Prostate gland (tissue), 2 donors: ENCODE data around the gene ONECUT1. TPM values are rescaled to one million over a fixed set of nuclear protein-coding genes. Genes with fewer than 3 reads are reported as not detected.

Experiments used
- DNase-seq: peaks from one replicate; pipeline ENCODE4 v3.0.0-alpha.2; 2019; ENCODE audit warnings: low spot score
- H3K27ac ChIP-seq, 2 donors: fragments of 200-600 bp; sonication (generic); 2 replicates each; pipeline ENCODE4 v1.5.1; 2017 to 2019
- H3K27me3 ChIP-seq: fragments of 200-600 bp; sonication (generic); replicated peaks from 2 replicates; pipeline ENCODE4 v1.5.1; 2019; ENCODE audit not compliant: insufficient read depth
- H3K36me3 ChIP-seq, 2 donors: fragments of 200-600 bp; sonication (generic); 1 replicate in 1 of 2; 2 replicates in 1 of 2; pipeline versions ENCODE4 v1.5.1 to v1.8.1; 2017 to 2019
- H3K4me1 ChIP-seq: fragments of 200-600 bp; sonication (generic); replicated peaks from 2 replicates; pipeline ENCODE4 v1.5.1; 2019
- H3K4me3 ChIP-seq, 2 donors: fragments of 200-600 bp; sonication (generic); 2 replicates each; pipeline ENCODE4 v1.5.1; 2017 to 2019
- H3K9me3 ChIP-seq: fragments of 200-600 bp; sonication (generic); 2 replicates; pipeline ENCODE4 v1.5.1; 2017
- POLR2A ChIP-seq: fragments of 450-650 bp; IDR thresholded peaks from one replicate; pipeline ENCODE4 v1.6.1; 2016; ENCODE audit warnings: antibody characterized with exemption, mild to moderate bottlenecking
- POLR2AphosphoS5 ChIP-seq: sonication (generic); formaldehyde crosslinking; IDR thresholded peaks from one replicate; pipeline ENCODE4 v1.6.1; 2017; ENCODE audit warnings: antibody characterized with exemption
- WGBS: methylation state at CpG from one replicate; pipeline ENCODE4 v1.1.5; 2018; 5-methylcytosine and 5-hydroxymethylcytosine counted together
- intact Hi-C: fragments of 100-400 bp; cut with DNase I; formaldehyde crosslinking; loops from one replicate; pipeline ENCODE4 v1.14.2; 2022
- total RNA-seq, 2 donors: library from RNA; depleted of rRNA; stranded (reverse); fragments of >200 nt; gene quantifications; one replicate each; pipeline ENCODE4 v1.1.0, GENCODE V29; 2016
- TF ChIP-seq, protein P1 (sequence below), 4 experiments: fragments of 200-600 bp in 2 of 4; fragments of 450-650 bp in 2 of 4; sonication (generic) in 2 of 4; IDR thresholded peaks; 1 replicate in 3 of 4; 2 replicates in 1 of 4; pipeline ENCODE4 v1.5.1; 2016 to 2019; ENCODE audit warnings: antibody characterized with exemption in 4 of 4, mild to moderate bottlenecking in 2 of 4, moderate library complexity in 2 of 4

Gene ONECUT1
- total RNA-seq, 2 donors from 2014 or later: 1.3 TPM; not detected in 1

DNA sequence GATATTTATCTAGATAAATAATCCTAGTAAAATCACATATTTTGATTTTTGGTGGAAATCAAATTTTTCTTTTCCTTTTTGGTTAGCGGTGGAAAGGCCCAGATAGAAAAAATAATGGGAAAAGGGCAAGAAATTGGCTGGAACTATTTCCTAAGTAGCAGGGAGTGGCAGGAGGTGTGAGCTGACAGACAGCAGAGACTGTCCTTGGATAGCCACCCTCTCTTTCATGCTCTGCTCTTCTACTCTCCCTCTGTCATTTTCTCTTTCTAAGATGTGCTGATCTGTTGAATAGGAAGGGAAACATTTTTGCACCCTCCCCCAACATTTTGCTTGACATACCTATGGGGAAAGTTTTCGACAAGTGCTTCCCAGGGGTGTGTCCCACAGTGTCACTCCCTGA lies 18.9 kb upstream of the ONECUT1 start:
- DNase-seq: no peak
- Histone ChIP-seq H3K9me3 (no peaks in the 10 kb centered on the region), H3K27ac (no peak overlapping the region), H3K4me1 (peaks cover 7% of the 10 kb centered on the region), H3K36me3 (no peaks in the 10 kb centered on the region), H3K27me3 (peaks cover 26% of the 10 kb centered on the region), H3K4me3 (no peak overlapping the region)
- intact Hi-C loops: no loop called here
- TF ChIP-seq, protein P1, sequence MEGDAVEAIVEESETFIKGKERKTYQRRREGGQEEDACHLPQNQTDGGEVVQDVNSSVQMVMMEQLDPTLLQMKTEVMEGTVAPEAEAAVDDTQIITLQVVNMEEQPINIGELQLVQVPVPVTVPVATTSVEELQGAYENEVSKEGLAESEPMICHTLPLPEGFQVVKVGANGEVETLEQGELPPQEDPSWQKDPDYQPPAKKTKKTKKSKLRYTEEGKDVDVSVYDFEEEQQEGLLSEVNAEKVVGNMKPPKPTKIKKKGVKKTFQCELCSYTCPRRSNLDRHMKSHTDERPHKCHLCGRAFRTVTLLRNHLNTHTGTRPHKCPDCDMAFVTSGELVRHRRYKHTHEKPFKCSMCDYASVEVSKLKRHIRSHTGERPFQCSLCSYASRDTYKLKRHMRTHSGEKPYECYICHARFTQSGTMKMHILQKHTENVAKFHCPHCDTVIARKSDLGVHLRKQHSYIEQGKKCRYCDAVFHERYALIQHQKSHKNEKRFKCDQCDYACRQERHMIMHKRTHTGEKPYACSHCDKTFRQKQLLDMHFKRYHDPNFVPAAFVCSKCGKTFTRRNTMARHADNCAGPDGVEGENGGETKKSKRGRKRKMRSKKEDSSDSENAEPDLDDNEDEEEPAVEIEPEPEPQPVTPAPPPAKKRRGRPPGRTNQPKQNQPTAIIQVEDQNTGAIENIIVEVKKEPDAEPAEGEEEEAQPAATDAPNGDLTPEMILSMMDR (IDR thresholded peaks at IDR 0.05): no peak
- no peak for TF ChIP-seq POLR2AphosphoS5
- no peak for TF ChIP-seq POLR2A
- WGBS: 73% methylated on average over 2 of the region's 2 CpGs

DNA sequence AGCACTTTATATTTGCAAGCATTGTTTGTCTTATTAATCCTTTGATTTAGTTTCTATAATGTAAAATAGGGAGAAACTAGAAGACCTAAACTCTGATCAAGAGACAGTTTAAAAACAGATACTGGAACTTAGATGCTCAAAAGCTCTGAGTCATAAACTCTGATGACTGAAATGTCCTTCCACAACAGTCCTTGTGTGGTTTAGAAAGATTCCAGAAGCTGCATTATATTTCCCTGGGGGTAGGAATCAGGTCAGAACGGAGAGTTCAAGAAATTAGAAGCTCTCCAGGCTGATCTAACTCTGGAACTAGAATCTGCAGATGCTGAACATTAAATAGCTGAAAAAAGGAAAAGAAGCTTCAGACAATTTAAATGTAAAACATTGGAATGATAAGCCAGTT lies 18.3 kb upstream of the ONECUT1 start:
- no peak overlapping the region for H3K27ac ChIP-seq
- H3K27me3 ChIP-seq: peaks cover 28% of the 10 kb centered on the region
- 63% methylated on average over 1 of the region's 1 CpG for WGBS
- H3K4me3 ChIP-seq: no peak overlapping the region
- H3K4me1 ChIP-seq: peaks cover 7% of the 10 kb centered on the region
- no peaks in the 10 kb centered on the region for H3K9me3 ChIP-seq
- H3K36me3 ChIP-seq: no peaks in the 10 kb centered on the region
- intact Hi-C loops: no loop called here
- no peak for DNase-seq
- TF ChIP-seq POLR2AphosphoS5: no peak
- TF ChIP-seq, protein P1 (IDR thresholded peaks at IDR 0.05): no peak
- no peak for TF ChIP-seq POLR2A

DNA sequence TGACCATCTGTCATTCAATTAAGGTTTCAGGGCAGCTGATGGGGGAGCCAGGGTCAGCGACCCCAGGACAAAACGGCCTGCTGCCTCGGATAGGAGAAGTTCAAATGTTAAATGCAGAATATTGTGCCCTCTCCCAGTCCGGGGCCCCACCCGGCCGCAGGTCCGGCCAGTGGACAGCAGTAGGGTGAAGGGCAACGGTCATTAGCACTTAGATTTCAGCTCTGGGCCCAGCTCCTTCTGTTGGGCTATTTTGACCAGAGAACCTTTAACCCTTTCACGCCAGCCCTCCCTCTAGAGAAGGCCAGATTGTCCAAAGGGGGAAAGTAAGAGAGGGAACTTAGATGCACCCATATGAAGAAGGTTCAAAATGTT lies 16.1 kb upstream of the ONECUT1 start:
- H3K27me3 ChIP-seq: peaks cover 37% of the 10 kb centered on the region
- H3K9me3 ChIP-seq: no peaks in the 10 kb centered on the region
- TF ChIP-seq POLR2A: no peak
- TF ChIP-seq, protein P1 (IDR thresholded peaks at IDR 0.05): no peak
- no peak for TF ChIP-seq POLR2AphosphoS5
- no peaks in the 10 kb centered on the region for H3K36me3 ChIP-seq
- H3K4me1 ChIP-seq: peaks cover 7% of the 10 kb centered on the region
- WGBS: 37% methylated on average over 9 of the region's 9 CpGs
- intact Hi-C loops: no loop called here
- DNase-seq: no peak
- H3K4me3 ChIP-seq: no peak overlapping the region
- no peak overlapping the region for H3K27ac ChIP-seq

DNA sequence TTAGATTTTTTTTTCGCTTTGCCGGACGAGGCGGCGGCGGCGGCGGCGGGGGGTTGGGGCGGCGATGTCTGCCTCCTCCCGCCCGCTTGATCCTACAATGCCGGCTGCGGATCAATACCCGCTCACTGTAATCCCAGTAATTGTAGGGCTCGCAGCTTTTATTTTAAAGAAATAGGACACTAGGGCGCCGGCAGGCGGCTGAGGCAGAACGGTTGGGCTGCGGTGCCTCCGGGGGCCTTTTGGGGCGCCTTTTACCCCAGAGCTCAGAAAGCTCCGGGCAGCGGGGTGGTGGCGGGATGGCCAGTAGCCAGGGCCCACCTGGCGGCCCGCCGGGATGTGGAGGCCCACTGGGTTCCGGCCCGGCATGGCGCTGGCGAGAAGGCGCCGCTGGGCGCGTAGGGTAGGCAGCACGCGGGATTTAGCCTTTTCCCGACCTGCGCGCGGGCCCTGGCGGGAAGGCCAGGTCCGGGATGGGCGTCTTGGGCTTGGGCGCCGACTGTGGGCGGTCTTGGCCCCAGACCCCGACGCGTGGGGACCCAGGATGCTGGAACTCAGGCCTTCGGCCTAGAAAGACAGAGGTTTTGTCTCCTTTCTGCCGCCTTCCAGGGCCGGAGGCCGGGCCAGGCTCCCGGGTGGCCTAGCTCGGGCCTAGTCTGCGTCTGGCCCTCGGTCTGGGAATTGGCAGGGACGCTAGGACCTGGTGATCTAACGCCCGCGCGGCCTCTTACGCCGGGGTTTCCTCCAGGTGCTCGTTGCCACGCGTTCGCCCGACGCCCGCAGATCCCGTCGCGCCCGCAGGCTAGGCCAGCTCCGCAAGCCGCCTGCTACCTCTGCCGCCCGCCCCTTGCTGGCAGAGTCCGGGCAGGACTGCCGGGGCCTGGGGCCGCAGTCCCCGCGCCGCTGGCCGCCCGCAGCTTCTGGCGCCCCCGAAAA lies 15.5 kb upstream of the ONECUT1 start:
- Histone ChIP-seq H3K4me1 (peaks cover 7% of the 10 kb centered on the region), H3K36me3 (no peaks in the 10 kb centered on the region), H3K4me3 (peak overlapping the region; percentile 5 to 14), H3K9me3 (no peaks in the 10 kb centered on the region), H3K27ac (no peak overlapping the region), H3K27me3 (peaks cover 41% of the 10 kb centered on the region)
- intact Hi-C loops: no loop called here
- WGBS: 5% methylated on average over 60 of the region's 93 CpGs
- TF ChIP-seq, protein P1 (IDR thresholded peaks at IDR 0.05): no peak
- TF ChIP-seq POLR2AphosphoS5 (no peak), POLR2A (no peak)
- DNase-seq: no peak
